OCI-LY3 (cell line): ENCODE data around the gene SLC22A14.

Experiments
- H2AFZ ChIP-seq: fragments of 200-600, 300-600 bp; shearing (Covaris generic); 2 replicates; pipeline ENCODE4 v1.6.0; 2014; ENCODE audit warnings: antibody characterized with exemption, low read depth, low read length
- H3K27ac ChIP-seq: fragments of 200-600, 300-600 bp; sonication (generic); 2 replicates; pipeline ENCODE4 v1.5.1; 2014; ENCODE audit warnings: mild to moderate bottlenecking, low read length, moderate library complexity, mixed read lengths
- H3K27me3 ChIP-seq: fragments of 200-600, 300-600 bp; sonication (generic); 2 replicates; pipeline ENCODE4 v1.6.1; 2014; ENCODE audit warnings: low read depth, low read length, mixed read lengths
- H3K36me3 ChIP-seq: fragments of 200-600, 300-600 bp; sonication (generic); replicated peaks from 2 replicates; pipeline ENCODE3; 2014; ENCODE audit warnings: low read depth, low read length, mixed read lengths
- H3K4me1 ChIP-seq: fragments of 300-600, 200-600 bp; sonication (generic); 2 replicates; pipeline ENCODE4 v1.6.1; 2014; ENCODE audit warnings: low read length, mixed read lengths
- H3K4me2 ChIP-seq: fragments of 200-600, 300-600 bp; sonication (generic); 2 replicates; pipeline ENCODE4 v1.6.1; 2014; ENCODE audit warnings: low read length, mixed read lengths
- H3K4me3 ChIP-seq: fragments of 300-600, 200-600 bp; sonication (generic); 2 replicates; pipeline ENCODE4 v1.5.1; 2014; ENCODE audit warnings: antibody characterized with exemption, mild to moderate bottlenecking, low read length, moderate library complexity
- H3K79me2 ChIP-seq: fragments of 300-600, 200-600 bp; shearing (Covaris generic); 2 replicates; pipeline ENCODE4 v1.6.1; 2014; ENCODE audit warnings: mild to moderate bottlenecking, low read length, mixed read lengths
- H3K9ac ChIP-seq: fragments of 300-600, 200-600 bp; shearing (Covaris generic); 2 replicates; pipeline ENCODE4 v1.6.0; 2014; ENCODE audit warnings: mild to moderate bottlenecking, low read length, moderate library complexity
- H3K9me3 ChIP-seq: fragments of 200-600, 300-600 bp; shearing (Covaris generic); 2 replicates; pipeline ENCODE4 v1.6.1; 2014; ENCODE audit warnings: low read length, mixed read lengths; ENCODE audit not compliant: insufficient read depth
- H4K20me1 ChIP-seq: fragments of 200-600, 300-600 bp; sonication (generic); 2 replicates; pipeline ENCODE4 v1.6.1; 2016; ENCODE audit warnings: low read length, mixed read lengths; ENCODE audit not compliant: insufficient read depth
- CTCF ChIP-seq: fragments of 200-600, 300-600 bp; sonication (generic); IDR thresholded peaks from 2 replicates; pipeline ENCODE4 v1.5.1; 2014; ENCODE audit warnings: antibody characterized with exemption, low read length, low read depth
- EZH2phosphoT487 ChIP-seq: fragments of 200-600 bp; shearing (Covaris generic); IDR thresholded peaks from 2 replicates; pipeline ENCODE4 v1.6.1; 2018; ENCODE audit warnings: antibody characterized with exemption, mixed run types, low read depth

Gene SLC22A14

GRCh38 chr3:38345879-38346586 is 63.9 kb downstream of the SLC22A14 start:
- no peaks in the 10 kb centered on the region for H4K20me1 ChIP-seq
- no peak overlapping the region for H3K27ac ChIP-seq
- peaks cover 34% of the 10 kb centered on the region for H3K79me2 ChIP-seq
- TF ChIP-seq CTCF, result no peak
- TF ChIP-seq EZH2phosphoT487, result no peak
- H3K4me2 ChIP-seq, result peak overlapping the region; percentile 76
- peaks cover 24% of the 10 kb centered on the region for H3K36me3 ChIP-seq
- H3K4me3 ChIP-seq, result peak overlapping the region; percentile 84
- no peaks in the 10 kb centered on the region for H3K27me3 ChIP-seq
- peaks cover 22% of the 10 kb centered on the region for H3K4me1 ChIP-seq
- H2AFZ ChIP-seq, result peak overlapping the region; percentile 79
- H3K9me3 ChIP-seq, result 0 out of 2 replicates have a peak, but pooled peaks cover 5% of the 10 kb centered on the region
- H3K9ac ChIP-seq, result peak overlapping the region; percentile 88; the same call in 1 of the 2 replicates

- Histone ChIP-seq H2AFZ (peak within 1 kb of the TSS; percentile 79), H3K27ac (peak within 1 kb of the TSS; percentile 14; the same call in 1 of the 2 replicates), H3K4me2 (peak within 1 kb of the TSS; percentile 76), H3K9me3 (0 out of 2 replicates have a peak, but pooled peaks cover 5% of the 10 kb centered on the region), H3K4me3 (peak within 1 kb of the TSS; percentile 84), H3K79me2 (peaks cover 36% of the 10 kb centered on the region), H4K20me1 (no peaks in the 10 kb centered on the region), H3K27me3 (no peaks in the 10 kb centered on the region), H3K36me3 (peaks cover 28% of the 10 kb centered on the region), H3K4me1 (peaks cover 22% of the 10 kb centered on the region), H3K9ac (peak within 1 kb of the TSS; percentile 88)
- no peak for TF ChIP-seq EZH2phosphoT487
- TF ChIP-seq CTCF, result peak; percentile 76
These were observed 64.7 kb downstream of the SLC22A14 start, which contains the start of gene XYLB for GRCh38 chr3:38346587-38347410. Gene XYLB (plus strand): TSS chr3:38346785. CDS start chr3:38346869, 84 bp downstream.

GRCh38 chr3:38347421-38348200 is 65.5 kb downstream of the SLC22A14 start:
- H3K79me2 ChIP-seq, result peaks cover 43% of the 10 kb centered on the region

More at GRCh38 chr3:38347421-38348200, 65.5 kb downstream of the SLC22A14 start:
- H3K4me3 ChIP-seq, result peak overlapping the region; percentile 84
- peak overlapping the region; percentile 14; the same call in 1 of the 2 replicates for H3K27ac ChIP-seq
- H3K27me3 ChIP-seq, result no peaks in the 10 kb centered on the region
- peaks cover 22% of the 10 kb centered on the region for H3K4me1 ChIP-seq
- peak overlapping the region; percentile 69 for H2AFZ ChIP-seq
- TF ChIP-seq CTCF, result no peak
- H3K9ac ChIP-seq, result peak overlapping the region; percentile 88
- peaks cover 35% of the 10 kb centered on the region for H3K36me3 ChIP-seq
- H4K20me1 ChIP-seq, result no peaks in the 10 kb centered on the region
- peak overlapping the region; percentile 76 for H3K4me2 ChIP-seq
- 0 out of 2 replicates have a peak, but pooled peaks cover 5% of the 10 kb centered on the region for H3K9me3 ChIP-seq
